ENCODE data around the gene HSF4.

HSF4 gene

GRCh38 chr16:67166110-67166547 lies 1.6 kb downstream of the HSF4 start:
- Histone ChIP-seq H2AFZ (ENCODE audit: low read depth, low read length, severe bottlenecking) (no peak overlapping the region), H3K27me3 (ENCODE audit: low read length) (no peaks in the 10 kb centered on the region)

GRCh38 chr16:67166598-67167168 lies 2.1 kb downstream of the HSF4 start:
- TF ChIP-seq EZH2phosphoT487 (conservative IDR thresholded peaks at IDR 0.05; ENCODE audit: low read length) = no peak
- TF ChIP-seq, protein P1, sequence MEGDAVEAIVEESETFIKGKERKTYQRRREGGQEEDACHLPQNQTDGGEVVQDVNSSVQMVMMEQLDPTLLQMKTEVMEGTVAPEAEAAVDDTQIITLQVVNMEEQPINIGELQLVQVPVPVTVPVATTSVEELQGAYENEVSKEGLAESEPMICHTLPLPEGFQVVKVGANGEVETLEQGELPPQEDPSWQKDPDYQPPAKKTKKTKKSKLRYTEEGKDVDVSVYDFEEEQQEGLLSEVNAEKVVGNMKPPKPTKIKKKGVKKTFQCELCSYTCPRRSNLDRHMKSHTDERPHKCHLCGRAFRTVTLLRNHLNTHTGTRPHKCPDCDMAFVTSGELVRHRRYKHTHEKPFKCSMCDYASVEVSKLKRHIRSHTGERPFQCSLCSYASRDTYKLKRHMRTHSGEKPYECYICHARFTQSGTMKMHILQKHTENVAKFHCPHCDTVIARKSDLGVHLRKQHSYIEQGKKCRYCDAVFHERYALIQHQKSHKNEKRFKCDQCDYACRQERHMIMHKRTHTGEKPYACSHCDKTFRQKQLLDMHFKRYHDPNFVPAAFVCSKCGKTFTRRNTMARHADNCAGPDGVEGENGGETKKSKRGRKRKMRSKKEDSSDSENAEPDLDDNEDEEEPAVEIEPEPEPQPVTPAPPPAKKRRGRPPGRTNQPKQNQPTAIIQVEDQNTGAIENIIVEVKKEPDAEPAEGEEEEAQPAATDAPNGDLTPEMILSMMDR (IDR thresholded peaks at IDR 0.05; ENCODE audit: insufficient read depth, low read length, poor library complexity, severe bottlenecking) = no peak
- Histone ChIP-seq H3K36me3 (ENCODE audit: low read length) (no peaks in the 10 kb centered on the region), H3K9ac (ENCODE audit: low read length) (no peak overlapping the region), H3K4me2 (ENCODE audit: low read depth, low read length, poor library complexity, severe bottlenecking) (no peak overlapping the region), H3K79me2 (ENCODE audit: insufficient read depth, low read length) (no peaks in the 10 kb centered on the region), H3K4me3 (ENCODE audit: insufficient read depth, low read length, poor library complexity, severe bottlenecking) (no peak overlapping the region), H2AFZ (ENCODE audit: low read depth, low read length, severe bottlenecking) (no peak overlapping the region), H4K20me1 (ENCODE audit: low read depth, low read length) (no peaks in the 10 kb centered on the region), H3F3A (ENCODE audit: insufficient read depth) (no peaks in the 10 kb centered on the region), H3K27me3 (ENCODE audit: low read length) (no peaks in the 10 kb centered on the region), H3K27ac (ENCODE audit: low read depth, low read length) (no peak overlapping the region), H3K9me2 (replicated peaks; ENCODE audit: insufficient read depth, low read length) (no peaks in the 10 kb centered on the region), H3K9me3 (ENCODE audit: insufficient read depth, low read length) (no peaks in the 10 kb centered on the region)

More at GRCh38 chr16:67166110-67166547, 1.6 kb downstream of the HSF4 start:
- Histone ChIP-seq H3K27ac (ENCODE audit: low read depth, low read length) (no peak overlapping the region), H3K4me3 (ENCODE audit: insufficient read depth, low read length, poor library complexity, severe bottlenecking) (no peak overlapping the region), H3K9me3 (ENCODE audit: insufficient read depth, low read length) (no peaks in the 10 kb centered on the region), H3K36me3 (ENCODE audit: low read length) (no peaks in the 10 kb centered on the region), H3K9me2 (replicated peaks; ENCODE audit: insufficient read depth, low read length) (no peaks in the 10 kb centered on the region), H3K4me2 (ENCODE audit: low read depth, low read length, poor library complexity, severe bottlenecking) (no peak overlapping the region), H3K9ac (ENCODE audit: low read length) (no peak overlapping the region), H3F3A (ENCODE audit: insufficient read depth) (no peaks in the 10 kb centered on the region), H4K20me1 (ENCODE audit: low read depth, low read length) (no peaks in the 10 kb centered on the region), H3K79me2 (ENCODE audit: insufficient read depth, low read length) (no peaks in the 10 kb centered on the region)
- TF ChIP-seq, protein P1 (IDR thresholded peaks at IDR 0.05; ENCODE audit: insufficient read depth, low read length, poor library complexity, severe bottlenecking) = no peak
- TF ChIP-seq EZH2phosphoT487 (conservative IDR thresholded peaks at IDR 0.05; ENCODE audit: low read length) = no peak

GRCh38 chr16:67167588-67167987 lies 3.0 kb downstream of the HSF4 start:
- no peak overlapping the region for H3K4me2 ChIP-seq (ENCODE audit: low read depth, low read length, poor library complexity, severe bottlenecking)
- no peak overlapping the region for H3K4me3 ChIP-seq (ENCODE audit: insufficient read depth, low read length, poor library complexity, severe bottlenecking)
- no peak overlapping the region for H3K9ac ChIP-seq (ENCODE audit: low read length)
- no peaks in the 10 kb centered on the region for H3K27me3 ChIP-seq (ENCODE audit: low read length)
- H3F3A ChIP-seq (ENCODE audit: insufficient read depth) = no peaks in the 10 kb centered on the region
- H3K9me2 ChIP-seq (replicated peaks; ENCODE audit: insufficient read depth, low read length) = no peaks in the 10 kb centered on the region
- no peak overlapping the region for H3K27ac ChIP-seq (ENCODE audit: low read depth, low read length)
- no peak for TF ChIP-seq EZH2phosphoT487 (conservative IDR thresholded peaks at IDR 0.05; ENCODE audit: low read length)
- TF ChIP-seq, protein P1 (IDR thresholded peaks at IDR 0.05; ENCODE audit: insufficient read depth, low read length, poor library complexity, severe bottlenecking) = no peak
- no peak overlapping the region for H2AFZ ChIP-seq (ENCODE audit: low read depth, low read length, severe bottlenecking)
- H3K79me2 ChIP-seq (ENCODE audit: insufficient read depth, low read length) = no peaks in the 10 kb centered on the region
- H3K9me3 ChIP-seq (ENCODE audit: insufficient read depth, low read length) = no peaks in the 10 kb centered on the region
- H4K20me1 ChIP-seq (ENCODE audit: low read depth, low read length) = no peaks in the 10 kb centered on the region
- no peaks in the 10 kb centered on the region for H3K36me3 ChIP-seq (ENCODE audit: low read length)

All from SU-DHL-6 (cell line).